Effector memory CD4-positive, alpha-beta T cell (primary cell): ENCODE results near the gene FEV.

Source experiments
- DNase-seq, 3 donors: peaks; one replicate each; pipeline ENCODE4 v3.0.0-alpha.2; 2020
- H3K27ac ChIP-seq: 2 replicates; pipeline ENCODE4 v1.7.0; 2013; ENCODE audit warnings: mild to moderate bottlenecking, low read length, moderate library complexity; ENCODE audit not compliant: insufficient read depth, poor library complexity, severe bottlenecking
- H3K27me3 ChIP-seq: replicated peaks from 2 replicates; pipeline ENCODE4 v1.7.0; 2013; ENCODE audit warnings: mild to moderate bottlenecking, low read length; ENCODE audit not compliant: insufficient read depth, control insufficient read depth, poor library complexity, severe bottlenecking
- H3K36me3 ChIP-seq: 2 replicates; pipeline ENCODE4 v1.7.0; 2013; ENCODE audit warnings: mild to moderate bottlenecking, low read length, moderate library complexity; ENCODE audit not compliant: control insufficient read depth, insufficient read depth
- H3K4me1 ChIP-seq: 2 replicates; pipeline ENCODE4 v1.7.0; 2013; ENCODE audit warnings: low read length, mild to moderate bottlenecking; ENCODE audit not compliant: control insufficient read depth, insufficient read depth, poor library complexity, severe bottlenecking
- H3K4me3 ChIP-seq: 2 replicates; pipeline ENCODE4 v1.7.0; 2013; ENCODE audit warnings: low read length, low read depth, mild to moderate bottlenecking; ENCODE audit not compliant: insufficient read depth, poor library complexity, severe bottlenecking
- H3K9me3 ChIP-seq: 2 replicates; pipeline ENCODE4 v1.7.0; 2013; ENCODE audit warnings: mild to moderate bottlenecking, low read length, moderate library complexity; ENCODE audit not compliant: control insufficient read depth
- total RNA-seq, 3 donors: gene quantifications; one replicate each; lab custom pipeline; 2026; lab: John Stamatoyannopoulos, UW

FEV gene
- total RNA-seq = 0 reads per million in 3 donors

GRCh38 chr2:218985021-218985324 lies at the start of gene FEV:
TSS of gene FEV (minus strand) at chr2:218985184. CDS start at chr2:218985075, 109 bp downstream.
- Histone ChIP-seq H3K4me1 (peaks cover 42% of the 10 kb centered on the region), H3K9me3 (no peaks in the 10 kb centered on the region), H3K36me3 (no peaks in the 10 kb centered on the region), H3K27me3 (peaks cover 65% of the 10 kb centered on the region), H3K27ac (no peak within 1 kb of the TSS), H3K4me3 (no peak within 1 kb of the TSS)
- no peak for DNase-seq

GRCh38 chr2:219032051-219032745 lies 47.2 kb upstream of the FEV start:
- Histone ChIP-seq H3K36me3 (no peaks in the 10 kb centered on the region), H3K27ac (no peak overlapping the region), H3K27me3 (no peaks in the 10 kb centered on the region), H3K4me1 (no peaks in the 10 kb centered on the region), H3K4me3 (no peak overlapping the region), H3K9me3 (no peaks in the 10 kb centered on the region)
- DNase-seq = no peak

GRCh38 chr2:219031005-219031738 lies 46.2 kb upstream of the FEV start:
- no peak for DNase-seq
- no peaks in the 10 kb centered on the region for H3K36me3 ChIP-seq
- H3K27me3 ChIP-seq = no peaks in the 10 kb centered on the region
- H3K27ac ChIP-seq = no peak overlapping the region
- no peaks in the 10 kb centered on the region for H3K9me3 ChIP-seq
- H3K4me3 ChIP-seq = no peak overlapping the region
- H3K4me1 ChIP-seq = no peaks in the 10 kb centered on the region

- no peaks in the 10 kb centered on the region for H3K4me1 ChIP-seq
- H3K9me3 ChIP-seq = no peaks in the 10 kb centered on the region
- no peak overlapping the region for H3K4me3 ChIP-seq
- H3K27ac ChIP-seq = no peak overlapping the region
- H3K36me3 ChIP-seq = no peaks in the 10 kb centered on the region
- no peak for DNase-seq
- no peaks in the 10 kb centered on the region for H3K27me3 ChIP-seq
Observed at GRCh38 chr2:219030177-219030940, 45.4 kb upstream of the FEV start.

- Histone ChIP-seq H3K36me3 (no peaks in the 10 kb centered on the region), H3K4me3 (no peak overlapping the region), H3K27me3 (no peaks in the 10 kb centered on the region), H3K4me1 (no peaks in the 10 kb centered on the region), H3K27ac (no peak overlapping the region), H3K9me3 (no peaks in the 10 kb centered on the region)
- peak; percentile 35 to 69 (median 56) for DNase-seq
Observed at GRCh38 chr2:219029829-219030165, 44.8 kb upstream of the FEV start.

- H3K4me1 ChIP-seq = no peaks in the 10 kb centered on the region
- no peaks in the 10 kb centered on the region for H3K36me3 ChIP-seq
- H3K9me3 ChIP-seq = no peaks in the 10 kb centered on the region
- H3K27me3 ChIP-seq = no peaks in the 10 kb centered on the region
- no peak overlapping the region for H3K27ac ChIP-seq
- no peak overlapping the region for H3K4me3 ChIP-seq
- no peak for DNase-seq
Observed at GRCh38 chr2:219028996-219029828, 44.2 kb upstream of the FEV start.

- H3K4me1 ChIP-seq = no peaks in the 10 kb centered on the region
- no peak for DNase-seq
- no peak overlapping the region for H3K4me3 ChIP-seq
- no peaks in the 10 kb centered on the region for H3K36me3 ChIP-seq
- no peak overlapping the region for H3K27ac ChIP-seq
- H3K27me3 ChIP-seq = no peaks in the 10 kb centered on the region
- H3K9me3 ChIP-seq = no peaks in the 10 kb centered on the region
Observed at GRCh38 chr2:219028141-219028540, 43.2 kb upstream of the FEV start.

GRCh38 chr2:219027511-219028055 lies 42.6 kb upstream of the FEV start:
- Histone ChIP-seq H3K36me3 (no peaks in the 10 kb centered on the region), H3K4me3 (no peak overlapping the region), H3K9me3 (no peaks in the 10 kb centered on the region), H3K27ac (no peak overlapping the region), H3K27me3 (no peaks in the 10 kb centered on the region), H3K4me1 (no peaks in the 10 kb centered on the region)
- no peak for DNase-seq

- no peak for DNase-seq
- Histone ChIP-seq H3K36me3 (no peaks in the 10 kb centered on the region), H3K27me3 (no peaks in the 10 kb centered on the region), H3K27ac (no peak overlapping the region), H3K4me3 (no peak overlapping the region), H3K9me3 (no peaks in the 10 kb centered on the region), H3K4me1 (no peaks in the 10 kb centered on the region)
Observed at GRCh38 chr2:219026946-219027345, 42.0 kb upstream of the FEV start.
